ENCODE data around the gene PRICKLE1. TPM values are rescaled to one million over a fixed set of nuclear protein-coding genes. Genes with fewer than 3 reads are reported as not detected.

The PRICKLE1 gene
- total and polyA plus RNA-seq, 10 of the 15 experiments (the other 5 are each of a cell fraction or from before 2014, with no cell fraction given), result 0.47 to 2.8 (median 0.86) TPM

- DNase-seq (ENCODE audit: low read depth, low spot score) (no peak), ATAC-seq (no peak), FAIRE-seq (no peak)
- Histone ChIP-seq H2AFZ (ENCODE audit: control insufficient read depth, low read depth, low read length) (no peak overlapping the region), H4K20me1 (ENCODE audit: control insufficient read depth, insufficient read depth) (no peaks in the 10 kb centered on the region), H3K9me3 (replicated peaks; ENCODE audit: control insufficient read depth, insufficient read depth, low read length) (no peaks in the 10 kb centered on the region), H3K4me3 (no peak overlapping the region), H3K9ac (ENCODE audit: control insufficient read depth, insufficient read depth, low read length) (no peak overlapping the region), H3K4me1 (ENCODE audit: control insufficient read depth, insufficient read depth, low read length) (no peaks in the 10 kb centered on the region), H3K4me2 (ENCODE audit: control insufficient read depth, insufficient read depth) (no peak overlapping the region), H3K36me3 (ENCODE audit: control insufficient read depth in 2 of 2, insufficient read depth in 2 of 2, low read length in 1 of 2) (no peaks in the 10 kb centered on the region), H3K79me2 (ENCODE audit: control insufficient read depth, insufficient read depth, low read length) (no peaks in the 10 kb centered on the region), H3K27me3 (replicated peaks in 1 of 2; ENCODE audit: control insufficient read depth in 2 of 2, insufficient read depth in 2 of 2, low read length in 1 of 2) (no peaks in the 10 kb centered on the region), H3K27ac (ENCODE audit: control insufficient read depth, insufficient read depth) (no peak overlapping the region)
- ChIA-PET SMC1A (ENCODE audit: uncharacterized antibody, unreplicated experiment) (interaction anchor here (0.6 kb wide), 1 partner anchor 290 kb away, joined by 3 read pairs; no protein-coding TSS in a partner anchor), CTCF (interaction anchor here (0.8 to 1.1 kb wide), 2 partner anchors 11 to 17 kb away, joined by 3 to 4 read pairs; no protein-coding TSS in a partner anchor), POLR2A (no interaction called here), RAD21 (ENCODE audit: unreplicated experiment) (interaction anchor here (0.7 kb wide), 1 partner anchor 295 kb away, joined by 3 read pairs; no protein-coding TSS in a partner anchor)
- WGBS (ENCODE audit: insufficient coverage, insufficient replicate concordance, low lambda C conversion rate, missing lambda C conversion rate), result 0% methylated on average over 1 of the region's 1 CpG
- TF ChIP-seq MEF2B (IDR thresholded peaks at IDR 0.05; ENCODE audit: partially characterized antibody, poor library complexity, severe bottlenecking) (no peak), ZNF274 (IDR thresholded peaks at IDR 0.05; ENCODE audit: insufficient read depth, insufficient read length) (no peak), POU2F2 (IDR thresholded peaks at IDR 0.05; ENCODE audit: borderline replicate concordance, low read depth, low read length) (no peak), NBN (IDR thresholded peaks at IDR 0.05) (no peak), PKNOX1 (IDR thresholded peaks at IDR 0.05) (no peak), HDAC2 (IDR thresholded peaks at IDR 0.05) (no peak), BRCA1 (IDR thresholded peaks at IDR 0.05; ENCODE audit: low read depth, low read length) (no peak), ESRRA (IDR thresholded peaks at IDR 0.05; ENCODE audit: low read length) (no peak), MAX (IDR thresholded peaks at IDR 0.05; ENCODE audit: low read depth, low read length) (no peak), CREB1 (IDR thresholded peaks at IDR 0.05; ENCODE audit: low read depth) (no peak), YY1 (IDR thresholded peaks at IDR 0.05; ENCODE audit: low read depth, low read length) (no peak), RBBP5 (conservative IDR thresholded peaks at IDR 0.05) (no peak), SMAD1 (IDR thresholded peaks at IDR 0.05; ENCODE audit: low read depth, partially characterized antibody) (no peak), CBX5 (IDR thresholded peaks at IDR 0.05; ENCODE audit: low read depth) (no peak), ZZZ3 (IDR thresholded peaks at IDR 0.05; ENCODE audit: control insufficient read depth, insufficient read length, low read depth) (no peak), SREBF2 (IDR thresholded peaks at IDR 0.05; ENCODE audit: low read length) (no peak), EED (IDR thresholded peaks at IDR 0.05; ENCODE audit: low read depth) (no peak), ZBTB11 (CRISPR knock-in tag; IDR thresholded peaks at IDR 0.05) (no peak)
- TF ChIP-seq, protein P1, sequence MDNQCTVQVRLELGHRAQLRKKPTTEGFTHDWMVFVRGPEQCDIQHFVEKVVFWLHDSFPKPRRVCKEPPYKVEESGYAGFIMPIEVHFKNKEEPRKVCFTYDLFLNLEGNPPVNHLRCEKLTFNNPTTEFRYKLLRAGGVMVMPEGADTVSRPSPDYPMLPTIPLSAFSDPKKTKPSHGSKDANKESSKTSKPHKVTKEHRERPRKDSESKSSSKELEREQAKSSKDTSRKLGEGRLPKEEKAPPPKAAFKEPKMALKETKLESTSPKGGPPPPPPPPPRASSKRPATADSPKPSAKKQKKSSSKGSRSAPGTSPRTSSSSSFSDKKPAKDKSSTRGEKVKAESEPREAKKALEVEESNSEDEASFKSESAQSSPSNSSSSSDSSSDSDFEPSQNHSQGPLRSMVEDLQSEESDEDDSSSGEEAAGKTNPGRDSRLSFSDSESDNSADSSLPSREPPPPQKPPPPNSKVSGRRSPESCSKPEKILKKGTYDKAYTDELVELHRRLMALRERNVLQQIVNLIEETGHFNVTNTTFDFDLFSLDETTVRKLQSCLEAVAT (IDR thresholded peaks at IDR 0.05), result no peak
- intact Hi-C loops (cut with micrococcal nuclease; ENCODE audit: unreplicated experiment) (no loop called here), in situ Hi-C loops (cut with MboI) (no loop called here)
- no TSS peak for BruUV-seq (replicated peaks)
These were observed 64.1 kb downstream of the PRICKLE1 start for GRCh38 chr12:42525444-42525843.

All from GM12878 (cell line).